SIG-M5 treated with dmso at 0.1 percent for 504 hours (cell line): ENCODE measurements around the gene KCNH6.
A peak's percentile ranks its signal among the peaks of the same experiment; 100 is the strongest.

ENCODE experiments used
- DNase-seq: peaks from one replicate; lab custom pipeline; 2025; ENCODE audit not compliant: unreplicated experiment; lab: John Stamatoyannopoulos, UW

KCNH6 gene

DNA sequence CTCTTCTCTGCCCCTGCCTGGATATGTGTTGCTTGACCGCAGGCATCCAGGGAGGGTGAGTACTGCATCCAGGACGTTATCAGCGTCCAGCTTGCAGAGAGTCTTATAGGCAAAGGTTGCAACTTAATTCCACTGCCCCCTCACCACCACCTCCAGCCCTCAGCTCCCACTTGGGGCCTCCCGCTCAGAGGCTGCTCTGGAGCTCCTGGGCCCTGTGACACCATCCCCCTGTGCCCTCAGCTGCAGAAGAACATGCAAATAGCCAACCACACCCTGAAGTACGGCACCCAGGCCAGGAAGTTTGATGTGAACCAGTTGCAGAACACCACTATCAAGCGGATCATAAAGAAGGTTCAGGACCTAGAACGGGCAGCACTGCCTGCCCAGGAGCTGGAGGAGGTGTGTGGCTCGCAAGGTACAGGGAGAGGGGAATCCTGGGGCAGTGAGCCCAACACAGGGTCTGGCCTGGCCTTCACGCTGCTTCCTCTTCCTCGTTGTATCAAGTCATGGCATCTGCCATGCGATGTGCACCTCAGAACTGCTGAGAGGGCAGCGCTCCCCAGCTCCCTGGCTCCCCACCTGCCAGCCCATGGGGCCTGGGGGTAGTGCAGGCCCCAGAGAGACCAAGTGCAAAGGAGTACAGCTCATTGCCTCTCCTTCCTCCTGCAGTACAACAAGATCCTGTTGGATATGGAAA, 36.7 kb upstream of the KCNH6 start:
- DNase-seq, result no peak

DNA sequence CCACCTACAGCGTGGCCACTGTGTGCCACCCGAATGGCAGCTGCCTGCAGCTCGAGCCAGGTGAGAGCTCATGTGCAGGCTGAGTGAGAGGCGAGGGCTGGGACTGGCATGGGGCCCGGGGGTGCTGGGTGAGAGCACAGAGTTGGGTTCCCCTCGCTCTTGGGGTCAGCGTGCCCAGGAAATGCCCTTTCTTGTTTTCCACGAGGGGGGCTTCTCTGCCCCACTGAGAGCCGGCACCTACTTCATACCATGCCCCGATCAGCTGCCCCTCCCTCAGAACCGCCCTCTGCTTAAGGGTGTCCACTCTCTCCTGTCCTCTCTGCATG, 36.2 kb upstream of the KCNH6 start:
- DNase-seq, result no peak

DNA sequence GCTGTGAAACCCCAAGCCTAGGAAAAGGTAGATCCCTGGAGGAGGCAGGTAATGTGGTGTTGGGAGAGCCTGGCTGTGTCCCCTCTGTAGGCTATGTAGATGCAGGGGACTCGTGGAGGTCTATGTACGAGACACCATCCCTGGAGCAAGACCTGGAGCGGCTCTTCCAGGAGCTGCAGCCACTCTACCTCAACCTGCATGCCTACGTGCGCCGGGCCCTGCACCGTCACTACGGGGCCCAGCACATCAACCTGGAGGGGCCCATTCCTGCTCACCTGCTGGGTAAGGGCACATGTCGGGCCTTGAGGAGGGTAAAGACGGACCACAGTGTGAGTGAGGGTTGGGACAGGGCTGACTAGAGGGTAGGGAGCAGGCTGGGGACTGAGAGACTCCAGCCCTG, 34.3 kb upstream of the KCNH6 start:
- no peak for DNase-seq

DNA sequence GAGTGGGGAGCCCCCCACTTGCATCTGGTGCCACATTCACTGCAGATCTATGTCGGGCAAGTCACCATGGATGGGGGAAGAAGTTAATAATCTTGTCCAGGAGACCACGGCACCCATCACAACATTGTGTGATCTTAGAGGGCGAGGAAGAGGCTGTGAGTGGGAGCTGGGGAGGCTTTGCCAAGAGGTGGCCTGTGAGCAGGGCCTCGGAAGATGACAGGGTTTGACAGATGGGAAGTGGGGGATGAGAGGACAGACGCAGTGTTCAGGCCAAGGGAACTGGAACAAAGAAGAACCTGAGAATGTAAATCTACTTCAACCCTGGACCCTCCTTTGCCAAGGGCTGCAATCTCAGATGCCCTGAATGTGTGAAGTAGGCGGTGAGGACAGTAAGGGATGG, 33.9 kb upstream of the KCNH6 start:
- no peak for DNase-seq

DNA sequence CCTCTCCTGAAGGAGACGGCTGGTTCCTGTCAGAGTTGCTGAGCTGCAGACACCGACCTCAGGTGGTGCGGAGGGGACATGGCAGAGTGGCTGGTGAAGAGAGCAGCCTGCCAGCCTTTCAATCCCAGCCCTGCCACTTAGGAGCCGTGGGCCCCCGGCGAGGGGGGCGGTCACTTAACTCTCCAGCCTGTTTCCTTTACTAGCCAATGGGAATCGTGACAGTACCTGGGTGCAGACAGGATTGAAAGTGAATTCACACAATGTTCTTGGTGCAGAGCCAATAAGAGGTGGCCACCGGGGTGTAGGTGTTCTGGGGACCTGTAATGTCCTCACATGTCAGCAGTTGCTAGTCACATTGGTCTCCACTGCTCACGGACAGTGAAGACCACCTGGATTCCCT, 32.8 kb upstream of the KCNH6 start:
- DNase-seq, result no peak

DNA sequence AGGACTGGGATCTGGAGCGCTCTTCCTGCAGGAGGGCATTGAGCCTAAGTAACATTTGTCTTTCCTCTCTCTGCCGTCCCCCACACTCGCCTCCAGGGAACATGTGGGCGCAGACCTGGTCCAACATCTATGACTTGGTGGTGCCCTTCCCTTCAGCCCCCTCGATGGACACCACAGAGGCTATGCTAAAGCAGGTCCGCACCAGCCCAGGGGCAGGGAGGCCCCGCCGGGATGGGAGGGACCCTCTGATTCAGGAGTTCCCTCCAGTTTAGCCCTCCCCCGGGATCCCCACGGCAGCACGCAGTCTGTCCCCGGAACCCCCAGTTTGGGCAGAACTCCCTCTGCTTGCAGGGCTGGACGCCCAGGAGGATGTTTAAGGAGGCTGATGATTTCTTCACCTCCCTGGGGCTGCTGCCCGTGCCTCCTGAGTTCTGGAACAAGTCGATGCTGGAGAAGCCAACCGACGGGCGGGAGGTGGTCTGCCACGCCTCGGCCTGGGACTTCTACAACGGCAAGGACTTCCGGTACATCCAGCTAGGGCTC, 32.2 kb upstream of the KCNH6 start:
- no peak for DNase-seq

DNA sequence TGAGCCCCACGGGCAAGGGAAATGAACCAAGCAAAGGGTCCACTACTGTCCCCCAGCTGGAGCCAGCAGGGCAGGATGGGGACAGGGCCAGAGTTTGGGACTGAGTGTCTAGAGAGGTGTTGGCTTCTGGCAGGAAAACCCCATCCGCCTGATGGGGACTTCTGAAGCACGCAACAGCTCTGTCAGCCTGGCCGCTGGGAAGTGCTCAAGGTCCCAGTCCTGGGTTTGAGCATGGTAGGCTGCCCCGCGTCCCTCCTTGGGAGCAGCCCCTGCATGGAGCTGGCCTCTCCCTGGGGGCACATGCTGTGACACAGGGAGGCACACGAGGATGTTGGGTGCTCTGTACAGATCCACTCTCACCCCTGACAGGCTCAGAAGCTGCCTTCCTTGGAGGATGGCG, 31.7 kb upstream of the KCNH6 start:
- DNase-seq, result no peak

DNA sequence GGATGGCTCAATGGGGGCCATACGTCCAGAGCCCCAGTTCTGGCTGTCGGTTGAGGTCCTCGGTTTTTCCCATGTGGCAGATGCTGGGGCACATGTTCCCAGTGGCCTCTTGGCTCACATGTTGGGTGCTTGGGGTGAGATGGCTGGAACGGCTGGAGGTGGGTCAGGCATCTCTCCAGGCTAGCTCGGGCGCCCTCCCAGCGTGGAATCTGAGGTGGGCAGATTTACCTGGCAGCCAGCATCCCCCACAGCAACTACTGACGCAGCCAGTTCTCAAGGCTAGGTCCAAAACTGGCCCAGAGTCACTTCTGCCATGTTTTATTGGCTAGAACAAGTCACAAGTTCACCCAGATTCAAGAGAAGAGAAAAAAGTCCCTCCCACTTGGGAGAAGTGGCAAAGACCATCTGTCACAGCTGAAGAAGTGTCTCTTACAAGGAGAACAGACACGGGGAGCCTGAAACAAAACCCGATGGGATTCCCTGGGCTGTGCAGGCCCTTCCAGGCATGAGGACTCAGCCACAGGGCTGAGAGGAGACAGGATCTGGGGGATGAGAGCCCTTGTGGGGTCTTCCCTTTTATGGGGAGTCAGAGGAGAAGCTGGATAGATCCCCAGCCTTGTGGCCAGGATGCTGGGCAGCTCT, 31.1 kb upstream of the KCNH6 start:
- DNase-seq, result no peak

DNA sequence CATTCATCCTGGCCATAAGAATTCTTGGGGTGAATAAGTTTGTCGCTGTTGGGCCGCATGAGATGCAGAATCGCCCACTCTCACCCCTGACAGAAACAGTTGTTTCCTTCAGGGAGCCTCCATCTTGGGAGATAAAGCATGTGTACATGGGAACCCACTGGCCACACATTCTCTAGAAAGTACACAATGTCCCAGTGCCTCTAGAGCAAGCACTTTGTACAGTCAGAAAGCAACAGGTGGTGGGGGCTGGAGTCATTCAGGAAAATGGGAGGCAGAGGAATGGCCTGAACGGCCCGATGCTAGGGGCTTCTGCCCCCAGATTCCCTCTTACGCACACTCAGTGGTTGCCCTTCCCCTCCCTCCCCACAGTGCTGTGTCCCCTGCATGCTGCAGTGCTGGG, 30.2 kb upstream of the KCNH6 start:
- no peak for DNase-seq

DNA sequence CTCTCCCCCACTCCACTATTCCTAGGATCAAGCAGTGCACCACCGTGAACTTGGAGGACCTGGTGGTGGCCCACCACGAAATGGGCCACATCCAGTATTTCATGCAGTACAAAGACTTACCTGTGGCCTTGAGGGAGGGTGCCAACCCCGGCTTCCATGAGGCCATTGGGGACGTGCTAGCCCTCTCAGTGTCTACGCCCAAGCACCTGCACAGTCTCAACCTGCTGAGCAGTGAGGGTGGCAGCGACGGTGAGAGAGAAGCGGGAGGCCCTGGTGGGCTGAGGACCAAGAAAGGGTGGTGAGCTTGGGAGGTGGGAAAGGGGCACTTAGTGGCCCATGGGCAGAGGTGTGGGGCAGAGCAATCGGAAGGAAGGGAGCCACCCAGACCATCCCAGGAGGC, 29.7 kb upstream of the KCNH6 start:
- DNase-seq, result no peak

DNA sequence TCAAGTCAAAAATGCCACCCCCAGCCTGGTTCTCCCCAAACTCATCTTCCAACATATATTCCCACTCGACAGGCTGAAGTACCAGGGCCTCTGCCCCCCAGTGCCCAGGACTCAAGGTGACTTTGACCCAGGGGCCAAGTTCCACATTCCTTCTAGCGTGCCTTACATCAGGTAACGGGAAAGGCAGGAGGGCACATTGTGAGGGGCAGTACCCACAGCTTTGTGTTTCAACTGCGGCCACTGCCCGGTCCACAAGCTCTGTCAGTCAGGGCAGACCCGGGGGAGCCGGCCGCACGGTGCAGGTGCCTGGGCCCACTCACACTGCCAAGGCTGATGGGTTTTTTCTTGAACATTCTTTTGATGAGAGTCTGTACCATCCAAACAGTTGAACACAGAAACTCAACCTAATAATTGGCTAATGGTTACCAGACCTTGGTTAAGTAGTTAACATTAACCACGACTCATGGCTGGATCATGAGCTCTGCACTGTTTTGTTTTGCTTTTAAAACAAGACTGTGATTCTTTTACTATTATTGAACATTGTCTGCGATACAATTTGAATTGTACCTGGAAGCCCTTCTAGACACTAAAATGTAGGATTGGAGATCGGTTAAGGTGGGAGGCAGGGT, 28.7 kb upstream of the KCNH6 start:
- no peak for DNase-seq

DNA sequence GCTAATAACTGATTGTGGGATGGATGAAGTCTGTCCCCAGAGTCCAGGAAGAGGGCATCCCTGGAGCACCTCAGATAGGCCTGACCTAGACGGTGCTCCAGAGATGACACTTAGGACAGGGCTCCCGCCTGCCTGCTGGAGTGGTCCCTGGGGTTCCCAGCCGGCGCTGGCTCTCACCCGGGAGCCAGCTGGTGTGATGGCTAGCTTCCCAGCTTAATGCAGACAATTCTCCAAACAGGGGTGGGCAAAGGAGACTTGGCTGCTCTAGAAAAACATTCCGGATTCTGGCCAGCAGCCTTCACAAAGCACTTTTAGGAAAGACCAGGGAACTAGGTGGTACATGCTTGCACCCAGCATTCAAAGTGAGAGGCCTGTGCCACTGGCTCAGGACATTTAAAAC, 27.7 kb upstream of the KCNH6 start:
- no peak for DNase-seq

DNA sequence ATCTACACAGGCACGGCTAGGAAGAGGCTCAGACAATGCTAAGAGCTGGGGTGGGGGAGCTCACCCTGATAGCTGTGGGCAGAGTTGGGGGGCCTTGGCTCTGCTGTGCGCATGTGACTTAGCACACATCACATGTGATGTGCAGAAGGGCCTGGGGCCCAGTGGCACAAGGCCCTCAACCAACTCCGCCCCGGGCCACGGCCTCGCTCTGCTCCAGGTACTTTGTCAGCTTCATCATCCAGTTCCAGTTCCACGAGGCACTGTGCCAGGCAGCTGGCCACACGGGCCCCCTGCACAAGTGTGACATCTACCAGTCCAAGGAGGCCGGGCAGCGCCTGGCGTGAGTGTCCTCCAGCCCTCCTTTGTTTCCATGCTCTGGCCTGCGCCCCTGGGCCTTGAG, 27.0 kb upstream of the KCNH6 start:
- no peak for DNase-seq

DNA sequence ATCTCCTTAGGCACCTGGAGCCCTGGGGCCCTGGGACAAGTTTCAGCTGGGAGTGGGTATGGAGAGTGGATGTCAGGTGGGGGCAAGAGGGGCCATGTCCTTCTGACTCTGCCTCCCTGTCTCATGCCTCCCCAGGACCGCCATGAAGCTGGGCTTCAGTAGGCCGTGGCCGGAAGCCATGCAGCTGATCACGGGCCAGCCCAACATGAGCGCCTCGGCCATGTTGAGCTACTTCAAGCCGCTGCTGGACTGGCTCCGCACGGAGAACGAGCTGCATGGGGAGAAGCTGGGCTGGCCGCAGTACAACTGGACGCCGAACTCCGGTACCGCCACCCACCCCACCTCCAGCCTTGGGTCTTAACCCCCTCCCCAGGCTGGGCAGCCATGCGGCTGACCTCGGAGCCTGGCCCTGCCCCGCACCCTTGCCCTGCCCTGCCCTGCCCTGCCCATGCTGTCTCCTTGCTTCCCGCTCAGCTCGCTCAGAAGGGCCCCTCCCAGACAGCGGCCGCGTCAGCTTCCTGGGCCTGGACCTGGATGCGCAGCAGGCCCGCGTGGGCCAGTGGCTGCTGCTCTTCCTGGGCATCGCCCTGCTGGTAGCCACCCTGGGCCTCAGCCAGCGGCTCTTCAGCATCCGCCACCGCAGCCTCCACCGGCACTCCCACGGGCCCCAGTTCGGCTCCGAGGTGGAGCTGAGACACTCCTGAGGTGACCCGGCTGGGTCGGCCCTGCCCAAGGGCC, 26.3 kb upstream of the KCNH6 start:
- DNase-seq, result no peak

DNA sequence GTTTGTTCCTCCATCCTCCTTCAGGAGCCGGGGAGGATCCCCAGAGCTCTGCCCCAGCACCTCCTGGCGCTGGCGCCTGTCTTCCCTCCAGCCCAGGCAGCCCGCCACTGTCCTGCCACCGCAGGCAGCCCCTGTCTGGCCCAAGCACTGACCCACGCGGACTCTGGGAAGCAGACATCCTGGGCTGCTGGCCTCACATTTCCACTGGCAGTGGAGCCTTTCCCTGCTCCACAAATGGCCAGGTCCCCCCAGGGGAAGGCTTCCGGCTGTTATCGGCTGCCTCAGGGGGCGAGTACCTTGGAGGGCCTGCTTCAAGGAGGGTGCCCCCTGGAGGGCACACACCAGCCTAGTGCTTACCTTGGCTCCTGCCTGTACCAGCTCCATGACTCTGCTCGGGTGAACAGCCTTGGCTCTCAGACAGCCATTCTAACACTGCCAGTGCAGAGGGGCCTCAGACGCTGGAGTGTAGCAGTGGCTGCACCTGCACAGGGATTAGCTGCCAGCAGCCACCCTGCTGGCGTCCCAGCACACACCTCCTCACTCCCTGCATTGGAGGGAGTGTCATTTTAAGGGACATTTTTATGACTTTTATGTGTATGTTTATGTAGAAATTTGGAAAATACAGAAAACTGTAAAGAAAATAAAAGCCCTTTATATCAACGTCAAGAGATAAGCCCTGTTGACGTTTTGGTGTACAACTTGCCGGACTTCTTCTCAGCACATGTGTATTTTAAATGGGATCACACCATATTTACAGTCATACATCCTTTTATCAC, 25.3 kb upstream of the KCNH6 start:
- no peak for DNase-seq

DNA sequence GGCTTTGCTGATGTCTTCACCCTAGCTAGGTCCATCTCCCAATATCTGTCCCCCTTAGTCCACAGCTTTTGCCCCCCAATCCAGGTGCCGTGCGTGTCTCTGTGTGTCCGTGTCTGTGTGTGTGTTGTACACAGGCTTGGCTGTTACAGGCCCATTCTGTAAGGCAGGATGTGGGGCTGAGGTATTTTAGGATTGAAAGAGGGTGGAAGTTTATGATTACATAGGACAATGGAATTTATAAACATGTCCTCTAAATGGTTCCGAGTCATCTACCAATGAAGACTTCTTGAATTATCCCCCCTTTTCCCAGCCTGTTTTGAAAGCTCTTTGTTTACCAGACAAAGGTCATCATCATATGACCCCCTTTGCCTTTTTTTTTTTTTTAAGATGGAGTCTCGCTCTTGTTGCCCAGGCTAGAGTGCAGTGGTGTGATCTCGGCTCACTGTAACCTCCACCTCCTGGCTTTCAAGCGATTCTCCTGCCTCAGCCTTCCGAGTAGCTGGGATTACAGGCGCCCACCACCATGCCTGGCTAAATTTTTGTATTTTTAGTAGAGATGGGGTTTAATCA, 24.4 kb upstream of the KCNH6 start:
- DNase-seq, result no peak

DNA sequence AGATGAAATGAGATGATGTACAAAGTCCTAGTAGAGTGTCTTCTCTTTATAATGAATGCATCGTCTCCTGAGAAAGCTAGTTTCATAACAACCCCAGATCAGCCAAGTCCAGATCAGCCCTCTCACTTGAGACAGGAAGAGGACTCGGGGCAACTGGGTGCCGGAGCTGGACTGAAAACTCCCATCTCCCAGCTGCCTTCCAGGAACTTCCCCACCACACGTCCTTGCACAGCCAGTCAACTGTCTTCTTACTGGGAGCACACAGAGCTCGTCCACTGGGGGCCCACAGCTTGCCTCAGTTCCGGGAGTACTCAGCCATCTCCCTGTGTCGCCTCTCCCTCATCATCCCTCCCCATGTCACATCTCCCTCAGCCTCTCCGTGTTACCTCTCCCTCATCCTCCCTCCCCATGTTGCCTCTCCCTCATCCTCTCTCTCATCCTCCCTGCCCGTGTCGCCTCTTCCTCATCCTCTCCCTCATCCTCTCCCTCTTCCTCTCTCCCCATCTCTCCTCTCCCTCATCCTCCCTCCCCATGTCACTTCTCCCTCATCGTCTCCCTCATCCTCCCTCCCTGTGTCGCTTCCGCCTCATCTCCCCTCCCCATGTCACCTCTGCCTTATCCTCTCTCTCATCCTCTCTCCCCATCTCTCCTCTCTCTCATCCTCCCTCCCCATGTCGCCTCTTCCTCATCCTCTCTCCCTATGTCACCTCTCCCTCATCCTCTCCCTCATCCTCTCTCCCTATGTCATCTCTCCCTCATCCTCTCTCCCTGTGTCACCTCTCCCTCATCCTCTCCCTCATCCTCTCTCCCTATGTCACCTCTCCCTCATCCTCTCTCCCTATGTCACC, 22.4 kb upstream of the KCNH6 start:
- DNase-seq, result peak; percentile 17

DNA sequence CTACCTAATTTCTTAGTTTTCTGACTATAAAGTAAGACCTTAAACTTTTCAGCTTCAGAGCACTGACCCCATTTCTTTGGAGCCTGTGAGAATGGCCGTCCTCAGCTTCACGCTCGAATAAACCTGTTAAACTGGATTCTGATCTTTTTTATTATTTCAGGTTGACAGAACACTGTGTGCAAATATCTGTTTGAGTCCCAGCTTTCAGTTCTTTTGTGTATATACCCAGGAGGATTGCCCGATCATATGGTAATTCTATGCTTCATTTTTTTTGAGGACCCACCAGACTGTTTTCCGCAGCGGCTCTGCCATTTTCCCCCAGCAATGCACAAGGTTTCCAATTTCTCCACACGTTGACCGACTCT, 19.8 kb upstream of the KCNH6 start:
- DNase-seq, result peak; percentile 31

DNA sequence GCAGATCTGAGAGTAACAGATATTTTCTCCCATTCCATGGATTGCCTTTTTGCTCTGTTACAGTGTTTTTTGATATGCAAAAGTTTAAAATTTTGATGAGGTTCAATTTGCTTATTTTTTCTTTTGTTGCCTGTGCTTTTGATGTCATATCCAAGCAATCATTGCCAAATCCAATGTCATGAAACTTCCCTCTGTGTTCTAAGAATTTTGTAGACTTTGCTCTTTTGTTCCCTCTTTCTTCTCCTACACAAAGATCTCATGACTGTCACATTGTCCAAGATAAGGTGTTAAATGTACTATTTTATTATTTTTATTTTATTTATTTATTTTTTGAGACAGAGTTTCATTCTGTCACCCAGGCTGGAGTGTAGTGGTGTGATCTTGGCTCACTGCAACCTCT, 18.9 kb upstream of the KCNH6 start:
- no peak for DNase-seq

DNA sequence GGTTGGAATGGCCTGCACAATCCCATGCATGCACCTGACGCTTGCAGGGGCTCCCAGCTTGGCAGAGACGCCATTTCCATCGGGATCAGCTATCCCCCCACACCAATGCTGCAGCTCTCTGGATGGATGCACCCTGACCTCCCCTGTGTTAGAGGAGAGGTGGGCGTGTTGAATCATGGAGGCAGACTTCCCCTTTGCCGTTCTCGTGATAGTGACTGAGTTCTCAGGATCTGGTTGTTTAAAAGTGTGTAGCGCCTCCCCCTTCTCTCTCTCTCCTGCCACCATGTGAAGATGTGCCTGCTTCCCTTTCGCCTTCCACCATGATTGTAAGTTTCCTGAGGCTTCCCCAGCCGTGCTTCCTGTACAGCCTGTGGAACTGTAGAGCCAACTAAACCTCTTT, 17.8 kb upstream of the KCNH6 start:
- DNase-seq, result no peak
